Activated CD4-positive, alpha-beta T cell treated with anti-CD3 and anti-CD28 coated beads for 48 hours (primary cell): ENCODE measurements around the gene LY86.
"Not testable (repeated sequence)": the region's sequence is repeated elsewhere in the genome, so short reads cannot be mapped to it uniquely, and the experiment has no call there.

Experiments
- DNase-seq: peaks from one replicate; pipeline ENCODE4 v3.0.0-alpha.2; 2020

The LY86 gene

GRCh38 chr6:6596529-6597328 lies 8.2 kb downstream of the LY86 start:
- no peak for DNase-seq

GRCh38 chr6:6597682-6598081 lies 9.2 kb downstream of the LY86 start:
- no peak for DNase-seq

- no peak for DNase-seq
These were observed 11.0 kb downstream of the LY86 start for GRCh38 chr6:6599468-6599873.

- no peak for DNase-seq
These were observed 12.4 kb downstream of the LY86 start for GRCh38 chr6:6600875-6601274.

- no peak for DNase-seq
These were observed 13.7 kb downstream of the LY86 start for GRCh38 chr6:6602262-6602661.

GRCh38 chr6:6603317-6603716 lies 14.8 kb downstream of the LY86 start:
- DNase-seq: no peak

GRCh38 chr6:6604015-6604414 lies 15.5 kb downstream of the LY86 start:
- DNase-seq: no peak

GRCh38 chr6:6604566-6604965 lies 16.0 kb downstream of the LY86 start:
- DNase-seq: no peak

- DNase-seq: no peak
These were observed 17.4 kb downstream of the LY86 start for GRCh38 chr6:6605873-6606272.

GRCh38 chr6:6606391-6607030 lies 18.0 kb downstream of the LY86 start:
- not testable (repeated sequence) for DNase-seq

GRCh38 chr6:6609450-6609849 lies 20.9 kb downstream of the LY86 start:
- no peak for DNase-seq

- peak; percentile 51 for DNase-seq
These were observed 21.6 kb downstream of the LY86 start for GRCh38 chr6:6610031-6610591.

- no peak for DNase-seq
These were observed 23.0 kb downstream of the LY86 start for GRCh38 chr6:6611486-6611885.

GRCh38 chr6:6612308-6612707 lies 23.8 kb downstream of the LY86 start:
- peak; percentile 25 for DNase-seq

- not testable (repeated sequence) for DNase-seq
These were observed 24.7 kb downstream of the LY86 start for GRCh38 chr6:6613103-6613718.

GRCh38 chr6:6614096-6614982 lies 25.8 kb downstream of the LY86 start:
- DNase-seq: peak; percentile 38

GRCh38 chr6:6614983-6615349 lies 26.4 kb downstream of the LY86 start:
- no peak for DNase-seq

- DNase-seq: no peak
These were observed 28.1 kb downstream of the LY86 start for GRCh38 chr6:6616656-6617055.

- no peak for DNase-seq
These were observed 30.7 kb downstream of the LY86 start for GRCh38 chr6:6619021-6619794.

- DNase-seq: no peak
These were observed 32.4 kb downstream of the LY86 start for GRCh38 chr6:6620766-6621425.

GRCh38 chr6:6622501-6622900 lies 34.0 kb downstream of the LY86 start:
- no peak for DNase-seq
